H9 (cell line): Measurements from ENCODE around the gene ATP11B. TPM values are rescaled to one million over a fixed set of nuclear protein-coding genes. Genes with fewer than 3 reads are reported as not detected.

ENCODE experiments used
- DNase-seq: peaks from one replicate; pipeline ENCODE4 v3.0.0-alpha.2; 2017
- H2AFZ ChIP-seq: one replicate; pipeline ENCODE4 v1.6.1; 2013; ENCODE audit warnings: mild to moderate bottlenecking, low read length, control low read depth, moderate library complexity
- H2AK5ac ChIP-seq: 2 replicates; pipeline ENCODE4 v1.6.1; 2013; ENCODE audit warnings: low read length, control low read depth, mixed read lengths; ENCODE audit not compliant: insufficient read length
- H2BK120ac ChIP-seq: one replicate; pipeline ENCODE4 v1.6.1; 2013; ENCODE audit warnings: low read depth, mild to moderate bottlenecking, low read length, control low read depth, inconsistent platforms; ENCODE audit not compliant: poor library complexity, severe bottlenecking
- H2BK12ac ChIP-seq: 2 replicates; pipeline ENCODE4 v1.6.1; 2013; ENCODE audit warnings: low read length, control low read depth, mixed read lengths, low read depth; ENCODE audit not compliant: insufficient read length
- H2BK15ac ChIP-seq: 2 replicates; pipeline ENCODE4 v1.6.1; 2013; ENCODE audit warnings: low read depth, low read length, control low read depth
- H2BK20ac ChIP-seq: one replicate; pipeline ENCODE4 v1.6.1; 2013; ENCODE audit warnings: low read depth, mild to moderate bottlenecking, low read length, control low read depth, inconsistent platforms; ENCODE audit not compliant: poor library complexity, severe bottlenecking
- H2BK5ac ChIP-seq: 2 replicates; pipeline ENCODE4 v1.6.1; 2013; ENCODE audit warnings: low read length, control low read depth, mixed read lengths; ENCODE audit not compliant: insufficient read length
- H3K14ac ChIP-seq: 2 replicates; pipeline ENCODE4 v1.6.1; 2013; ENCODE audit warnings: low read length, control low read depth; ENCODE audit not compliant: insufficient read depth
- H3K18ac ChIP-seq: 2 replicates; pipeline ENCODE4 v1.6.1; 2013; ENCODE audit warnings: low read depth, mild to moderate bottlenecking, mixed read lengths, low read length, control low read depth; ENCODE audit not compliant: insufficient read length
- H3K23ac ChIP-seq: 2 replicates; pipeline ENCODE4 v1.6.1; 2013; ENCODE audit warnings: low read length, control low read depth, mixed read lengths, low read depth; ENCODE audit not compliant: insufficient read length
- H3K23me2 ChIP-seq: 2 replicates; pipeline ENCODE4 v1.6.1; 2013; ENCODE audit warnings: low read depth, mild to moderate bottlenecking, mixed read lengths, low read length, control low read depth; ENCODE audit not compliant: insufficient read length, poor library complexity, severe bottlenecking
- H3K27ac ChIP-seq: 2 replicates; pipeline ENCODE4 v1.5.1; 2013; ENCODE audit warnings: low read length, control low read depth, mixed read lengths, low read depth; ENCODE audit not compliant: insufficient read length
- H3K27me3 ChIP-seq: 2 replicates; pipeline ENCODE4 v1.6.1; 2013; ENCODE audit warnings: low read length, control low read depth, inconsistent platforms; ENCODE audit not compliant: insufficient read depth
- H3K4ac ChIP-seq: 2 replicates; pipeline ENCODE4 v1.6.1; 2013; ENCODE audit warnings: low read depth, mild to moderate bottlenecking, control low read depth, inconsistent platforms, low read length, moderate library complexity
- H3K4me1 ChIP-seq: 2 replicates; pipeline ENCODE4 v1.6.1; 2013; ENCODE audit warnings: low read length, control low read depth, inconsistent platforms; ENCODE audit not compliant: insufficient read depth
- H3K4me2 ChIP-seq: 2 replicates; pipeline ENCODE4 v1.6.1; 2013; ENCODE audit warnings: low read length, control low read depth, mixed read lengths; ENCODE audit not compliant: insufficient read length, insufficient read depth
- H3K56ac ChIP-seq: 2 replicates; pipeline ENCODE4 v1.6.1; 2013; ENCODE audit warnings: low read depth, mild to moderate bottlenecking, mixed read lengths, low read length, control low read depth; ENCODE audit not compliant: insufficient read length
- H3K79me1 ChIP-seq: 2 replicates; pipeline ENCODE4 v1.6.1; 2013; ENCODE audit warnings: low read depth, mild to moderate bottlenecking, moderate library complexity, low read length, control low read depth, inconsistent platforms; ENCODE audit not compliant: insufficient read depth, poor library complexity, severe bottlenecking
- H3K79me2 ChIP-seq: 2 replicates; pipeline ENCODE4 v1.6.1; 2013; ENCODE audit warnings: low read length, control low read depth, inconsistent platforms; ENCODE audit not compliant: insufficient read depth
- H3K9ac ChIP-seq: 2 replicates; pipeline ENCODE4 v1.6.1; 2013; ENCODE audit warnings: low read length, control low read depth, mixed read lengths; ENCODE audit not compliant: insufficient read length; ENCODE audit errors: extremely low read depth
- H3K9me3 ChIP-seq: one replicate; pipeline ENCODE4 v1.6.1; 2013; ENCODE audit warnings: low read depth, low read length, inconsistent platforms; ENCODE audit not compliant: control insufficient read depth
- H3T11ph ChIP-seq: one replicate; pipeline ENCODE4 v1.6.1; 2013; ENCODE audit warnings: mild to moderate bottlenecking, low read length, control low read depth, inconsistent platforms
- H4K20me1 ChIP-seq: one replicate; pipeline ENCODE4 v1.6.1; 2013; ENCODE audit not compliant: control insufficient read depth, insufficient read length, insufficient read depth
- H4K5ac ChIP-seq: 2 replicates; pipeline ENCODE4 v1.6.1; 2013; ENCODE audit warnings: low read depth, mild to moderate bottlenecking, mixed read lengths, low read length, control low read depth; ENCODE audit not compliant: insufficient read length
- H4K8ac ChIP-seq: replicated peaks from 2 replicates; pipeline ENCODE4 v1.6.1; 2013; ENCODE audit warnings: low read length, control low read depth, mixed read lengths, low read depth; ENCODE audit not compliant: insufficient read length
- H4K91ac ChIP-seq: 2 replicates; pipeline ENCODE4 v1.6.1; 2013; ENCODE audit warnings: low read depth, mild to moderate bottlenecking, moderate library complexity, mixed read lengths, low read length, control low read depth; ENCODE audit not compliant: insufficient read length
- H3K27ac Mint-ChIP-seq, 3 experiments: 2 replicates in 2 of 3; 3 replicates in 1 of 3; pipeline ENCODE4 v1.8.0; 2020 to 2021; ENCODE audit warnings: mixed read lengths in 3 of 3, mild to moderate bottlenecking in 1 of 3, moderate library complexity in 1 of 3
- H3K27me3 Mint-ChIP-seq: 2 replicates; pipeline ENCODE4 v1.8.0; 2021; ENCODE audit warnings: low read depth, mild to moderate bottlenecking, moderate library complexity, mixed read lengths
- H3K36me3 Mint-ChIP-seq, 3 experiments: 2 replicates in 2 of 3; 3 replicates in 1 of 3; pipeline ENCODE4 v1.8.0; 2020 to 2021; ENCODE audit warnings: low read depth in 3 of 3, mixed read lengths in 3 of 3; ENCODE audit not compliant: insufficient read depth in 1 of 3
- H3K4me1 Mint-ChIP-seq, 2 experiments: 2 replicates each; pipeline ENCODE4 v1.8.0; 2020; ENCODE audit warnings: mixed read lengths in 2 of 2
- H3K4me3 Mint-ChIP-seq, 2 experiments: 2 replicates in 1 of 2; 3 replicates in 1 of 2; pipeline ENCODE4 v1.8.0; 2020 to 2021; ENCODE audit warnings: mild to moderate bottlenecking in 2 of 2, mixed read lengths in 2 of 2, moderate library complexity in 1 of 2
- H3K9me3 Mint-ChIP-seq, 2 experiments: 2 replicates in 1 of 2; 3 replicates in 1 of 2; pipeline ENCODE4 v1.8.0; 2020; ENCODE audit warnings: mild to moderate bottlenecking in 2 of 2, mixed read lengths in 2 of 2, moderate library complexity in 1 of 2
- CTCF ChIP-seq: fragments of 200-600 bp; sonication (generic); conservative IDR thresholded peaks from 3 replicates; pipeline ENCODE4 v1.8.0; 2021; ENCODE audit warnings: antibody characterized with exemption, mild to moderate bottlenecking
- WGBS: extraction: QIAGEN DNeasy Blood & Tissue Kit; methylation state at CpG from one replicate; pipeline ENCODE4 v1.1.7; 2013; ENCODE audit warnings: missing lambda C conversion rate, low lambda C conversion rate, mixed read lengths; ENCODE audit not compliant: insufficient read length; ENCODE audit errors: extremely low coverage; 5-methylcytosine and 5-hydroxymethylcytosine counted together
- total RNA-seq: library from RNA; stranded (reverse); gene quantifications from 2 replicates; pipeline ENCODE4 v1.2.1, GENCODE V29; 2021

ATP11B gene
- total RNA-seq, 1 experiment from 2014 or later: 30.0 TPM

DNA sequence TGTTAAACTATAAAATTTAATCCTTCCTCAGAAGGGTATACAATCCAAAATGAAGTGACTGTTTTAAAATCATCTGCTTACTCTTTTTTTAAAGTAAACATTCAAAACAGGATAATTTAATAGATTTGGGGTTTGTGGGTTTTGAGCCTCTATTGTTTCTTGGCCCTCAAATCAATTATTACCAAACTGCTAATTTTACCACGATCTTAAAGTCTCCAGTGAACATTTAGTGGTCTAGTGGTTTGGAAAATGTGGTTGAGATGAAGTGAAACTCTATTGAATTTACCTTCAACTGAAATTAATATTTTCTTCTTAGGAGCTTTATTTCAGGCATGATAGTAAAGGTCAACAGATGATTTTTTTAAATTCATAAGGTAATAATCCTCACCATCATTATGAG is 11.2 kb upstream of the ATP11B start:
- H3K23ac ChIP-seq: no peak overlapping the region
- no peak overlapping the region for H4K8ac ChIP-seq
- DNase-seq: no peak
- no peak overlapping the region for H3K4me2 ChIP-seq
- H3K23me2 ChIP-seq: no peaks in the 10 kb centered on the region
- no peak overlapping the region for H4K5ac ChIP-seq
- no peak overlapping the region for H2AFZ ChIP-seq
- H2BK5ac ChIP-seq: no peak overlapping the region
- Mint-ChIP-seq H3K36me3 (no peaks in the 10 kb centered on the region), H3K4me3 (no peak overlapping the region), H3K27ac (no peak overlapping the region), H3K4me1 (0 out of 4 replicates have a peak, but pooled peaks cover 0 to 2% of the 10 kb centered on the region in 2 experiments), H3K27me3 (peaks cover 22% of the 10 kb centered on the region), H3K9me3 (no peaks in the 10 kb centered on the region)
- no peak overlapping the region for H2BK12ac ChIP-seq
- H4K20me1 ChIP-seq: no peaks in the 10 kb centered on the region
- no peaks in the 10 kb centered on the region for H3K4me1 ChIP-seq
- H3K9me3 ChIP-seq: no peaks in the 10 kb centered on the region
- no peak overlapping the region for H2BK20ac ChIP-seq
- H2BK120ac ChIP-seq: no peak overlapping the region
- H3K18ac ChIP-seq: no peak overlapping the region
- H3K27me3 ChIP-seq: no peaks in the 10 kb centered on the region
- WGBS: no CpG with 5 or more reads among the region's 1 CpG
- no peak overlapping the region for H2AK5ac ChIP-seq
- H3K79me1 ChIP-seq: no peaks in the 10 kb centered on the region
- H3K14ac ChIP-seq: no peak overlapping the region
- no peaks in the 10 kb centered on the region for H3K79me2 ChIP-seq
- H3K27ac ChIP-seq: no peak overlapping the region
- H3K4ac ChIP-seq: no peak overlapping the region
- H3K56ac ChIP-seq: no peak overlapping the region
- H3K9ac ChIP-seq: no peak overlapping the region
- H4K91ac ChIP-seq: no peak overlapping the region
- H2BK15ac ChIP-seq: no peak overlapping the region
- TF ChIP-seq CTCF: no peak
- H3T11ph ChIP-seq: no peak overlapping the region
